K562 (cell line): Measurements from ENCODE around the gene CTDSPL. TPM values are rescaled to one million over a fixed set of nuclear protein-coding genes. Genes with fewer than 3 reads are reported as not detected.
A peak's percentile ranks its signal among the peaks of the same experiment; 100 is the strongest.

Experiments used
- BMI1 ChIP-seq: fragments of 150-350 bp; IDR thresholded peaks from 2 replicates; pipeline ENCODE4 v1.6.1; 2014; ENCODE audit warnings: low read length
- CHD2 ChIP-seq: IDR thresholded peaks from 2 replicates; pipeline ENCODE4 v1.6.1; 2011; ENCODE audit warnings: low read depth, low read length
- ESRRB ChIP-seq: fragments of 250-450 bp; sonication (Bioruptor Pico); IDR thresholded peaks from 2 replicates; pipeline ENCODE4 v1.5.0; 2020; ENCODE audit warnings: mild to moderate bottlenecking, moderate library complexity, borderline replicate concordance
- IRF2 ChIP-seq: sonication (generic); formaldehyde crosslinking; IDR thresholded peaks from 2 replicates; pipeline ENCODE4 v1.8.1; 2022; ENCODE audit warnings: mild to moderate bottlenecking, missing genetic modification reagents
- KDM4B ChIP-seq, 2 experiments: fragments of 450-650 bp in 1 of 2; sonication (generic) in 1 of 2; IDR thresholded peaks; 2 replicates each; pipeline ENCODE4 v1.6.1; 2016 to 2017; ENCODE audit warnings: borderline replicate concordance in 2 of 2, antibody characterized with exemption in 1 of 2, low read depth in 1 of 2, mild to moderate bottlenecking in 1 of 2
- MAFG ChIP-seq: fragments of 450-650 bp; conservative IDR thresholded peaks from 2 replicates; pipeline ENCODE4 v1.6.1; 2016; ENCODE audit warnings: missing genetic modification characterization, missing compliant biosample characterization
- MAX ChIP-seq: sonication (generic); formaldehyde crosslinking; IDR thresholded peaks from 2 replicates; pipeline ENCODE4 v1.9.0; 2022; ENCODE audit warnings: mild to moderate bottlenecking, missing genetic modification reagents
- PATZ1 ChIP-seq: fragments of 250-450 bp; sonication (Bioruptor Pico); IDR thresholded peaks from 2 replicates; pipeline ENCODE4 v1.5.0; 2020; ENCODE audit warnings: mild to moderate bottlenecking, borderline replicate concordance
- PRMT5 ChIP-seq: sonication (generic); formaldehyde crosslinking; IDR thresholded peaks from 2 replicates; pipeline ENCODE4 v1.5.0; 2020; ENCODE audit warnings: missing genetic modification reagents
- REST ChIP-seq, 2 experiments: fragments of 450-650 bp; formaldehyde crosslinking in 1 of 2; IDR thresholded peaks; 2 replicates each; pipeline versions ENCODE4 v1.4.0 to v1.6.1; 2014 to 2020; ENCODE audit warnings: mild to moderate bottlenecking in 2 of 2, borderline replicate concordance in 1 of 2, low read depth in 1 of 2
- SETDB1 ChIP-seq: IDR thresholded peaks from one replicate; pipeline ENCODE4 v1.6.1; 2012; ENCODE audit warnings: low read length, control low read depth, inconsistent platforms
- SP1 ChIP-seq: sonication (generic); formaldehyde crosslinking; IDR thresholded peaks from 2 replicates; pipeline ENCODE4 v1.8.1; 2022; ENCODE audit warnings: mild to moderate bottlenecking, missing genetic modification reagents
- THAP7 ChIP-seq: fragments of 250-450 bp; sonication (Bioruptor Pico); IDR thresholded peaks from 2 replicates; pipeline ENCODE4 v1.5.0; 2021
- ZKSCAN8 ChIP-seq: fragments of 200-800 bp; sonication (Bioruptor generic); IDR thresholded peaks from 2 replicates; pipeline ENCODE4 v1.6.1; 2016; ENCODE audit warnings: missing genetic modification characterization, missing compliant biosample characterization
- ZNF224 ChIP-seq: sonication (generic); formaldehyde crosslinking; IDR thresholded peaks from 2 replicates; pipeline ENCODE4 v1.8.0; 2022; ENCODE audit warnings: mild to moderate bottlenecking, missing genetic modification reagents
- ZNF277 ChIP-seq: fragments of 250-450 bp; sonication (Bioruptor Pico); IDR thresholded peaks from 2 replicates; pipeline ENCODE4 v1.8.0; 2022; ENCODE audit warnings: inconsistent platforms, mild to moderate bottlenecking, moderate library complexity, borderline replicate concordance
- ZNF77 ChIP-seq: fragments of 250-450 bp; sonication (Bioruptor Pico); IDR thresholded peaks from 2 replicates; pipeline ENCODE4 v1.5.0; 2020
- polyA plus RNA-seq, 8 experiments: library from polyadenylated mRNA; depleted of rRNA in 4 of 8; stranded (reverse) in 5 of 8; unstranded in 3 of 8; fragments of >200 nt; fragmentation: Nextera tagmentation in 2 of 8; fragmentation: Illumina TruSeq in 1 of 8; extraction: Ambion mirVana in 2 of 8; extraction: Trizol in 1 of 8; gene quantifications; 2 replicates each; pipeline versions ENCODE4 v1.2.1 to v1.2.3, GENCODE V29; 2011 to 2014; ENCODE audit warnings: inconsistent platforms in 1 of 8, missing spikeins in 1 of 8
- total RNA-seq, 7 experiments: library from RNA; depleted of rRNA in 6 of 7; stranded (reverse); fragments of >200 nt in 6 of 7; fragmentation: Illumina TruSeq in 2 of 7; extraction: Trizol in 2 of 7; gene quantifications; 2 replicates each; pipeline versions ENCODE4 v1.2.1 to v1.2.3, GENCODE V29; 2011 to 2021; ENCODE audit warnings: low replicate concordance in 1 of 7

The CTDSPL gene
- total and polyA plus RNA-seq, 9 of the 15 experiments (the other 6 are each of a cell fraction or from before 2014, with no cell fraction given), result 5.1 to 19.3 (median 11.3) TPM

GRCh38 chr3:37987751-37988179 lies 126.1 kb downstream of the CTDSPL start (continued):
- TF ChIP-seq REST (IDR thresholded peaks at IDR 0.05; ENCODE audit: borderline replicate concordance) (no peak), REST (CRISPR knock-in tag; IDR thresholded peaks at IDR 0.05; ENCODE audit: low read depth) (no peak), MAFG (tag) (no peak), PATZ1 (CRISPR knock-in tag) (no peak), IRF2 (CRISPR knock-in tag) (no peak), ZNF277 (CRISPR knock-in tag) (no peak), MAX (CRISPR knock-in tag) (peak; percentile 40; the same call in 1 of the 2 replicates), THAP7 (CRISPR knock-in tag) (no peak), ZKSCAN8 (CRISPR knock-in tag) (no peak), KDM4B (IDR thresholded peaks at IDR 0.05; ENCODE audit: borderline replicate concordance in 2 of 2, low read depth in 1 of 2) (no peak), ZNF77 (no peak), BMI1 (no peak), SP1 (CRISPR knock-in tag) (no peak), ZNF224 (CRISPR knock-in tag) (no peak), PRMT5 (no peak), SETDB1 (no peak), CHD2 (no peak), ESRRB (CRISPR knock-in tag) (no peak)
